Gastrocnemius medialis (tissue), 4 donors: ENCODE measurements around the gene MCF2. TPM values are rescaled to one million over a fixed set of nuclear protein-coding genes. Genes with fewer than 3 reads are reported as not detected.

ENCODE experiments used
- ATAC-seq, 2 donors: fragments of 150-250 bp; one replicate each; pipeline ENCODE4 v1.9.1; 2016
- DNase-seq, 2 donors: peaks; one replicate each; pipeline ENCODE4 v3.0.0-alpha.2; 2019
- H3K27ac ChIP-seq, 4 donors: fragments of 200-600 bp; sonication (generic); 1 replicate in 1 of 4; 2 replicates in 3 of 4; pipeline ENCODE4 v1.5.1; 2016 to 2018; ENCODE audit warnings: mild to moderate bottlenecking in 2 of 4, moderate library complexity in 1 of 4
- H3K27me3 ChIP-seq, 3 donors: fragments of 200-600 bp; sonication (generic) in 2 of 3; 1 replicate in 1 of 3; 2 replicates in 2 of 3; pipeline versions ENCODE4 v1.5.1 to v1.6.0; 2016 to 2019; ENCODE audit warnings: mild to moderate bottlenecking in 1 of 3, moderate library complexity in 1 of 3
- H3K36me3 ChIP-seq, 2 donors: fragments of 200-600 bp; sonication (generic) in 1 of 2; one replicate each; pipeline ENCODE4 v1.5.1; 2017 to 2018
- H3K4me1 ChIP-seq, 2 donors: fragments of 200-600 bp; sonication (generic) in 1 of 2; one replicate each; pipeline ENCODE4 v1.5.1; 2016 to 2017; ENCODE audit warnings: mild to moderate bottlenecking in 2 of 2
- H3K4me3 ChIP-seq, 4 donors: fragments of 200-600 bp; sonication (generic) in 3 of 4; 1 replicate in 1 of 4; 2 replicates in 3 of 4; pipeline ENCODE4 v1.5.1; 2016 to 2019; ENCODE audit warnings: mild to moderate bottlenecking in 2 of 4
- H3K9me3 ChIP-seq, 3 donors: fragments of 200-600 bp; sonication (generic) in 2 of 3; 1 replicate in 1 of 3; 2 replicates in 2 of 3; pipeline ENCODE4 v1.5.1; 2016 to 2019
- CTCF ChIP-seq, 5 experiments: fragments of 450-650 bp in 3 of 5; fragments of 200-600 bp in 2 of 5; sonication (generic) in 2 of 5; IDR thresholded peaks in 4 of 5; conservative IDR thresholded peaks in 1 of 5; 1 replicate in 4 of 5; 2 replicates in 1 of 5; pipeline ENCODE4 v1.5.1; 2016 to 2019; ENCODE audit warnings: antibody characterized with exemption in 5 of 5, mild to moderate bottlenecking in 3 of 5, moderate library complexity in 3 of 5
- POLR2A ChIP-seq, 2 donors: fragments of 450-650 bp; IDR thresholded peaks; one replicate each; pipeline ENCODE4 v1.6.1; 2017; ENCODE audit warnings: antibody characterized with exemption in 2 of 2, mild to moderate bottlenecking in 2 of 2, moderate library complexity in 2 of 2
- in situ Hi-C, 4 donors: fragments of 200-750 bp; cut with MboI; loops; one replicate each; pipeline versions ENCODE4 v1.15.0 to v1.8.0; 2017; ENCODE audit warnings: low sequenced_read_pairs in 4 of 4
- intact Hi-C: fragments of 100-400 bp; cut with DNase I; formaldehyde crosslinking; loops from one replicate; pipeline ENCODE4 v1.15.1; 2023; ENCODE audit warnings: low total_unique reads
- total RNA-seq, 4 donors: library from RNA; depleted of rRNA; stranded (reverse); fragments of >200 nt; gene quantifications; one replicate each; pipeline versions ENCODE4 v1.1.0 to v1.2.3, GENCODE V29; 2016

Gene MCF2
- total RNA-seq, 4 donors from 2014 or later, result not detected

GRCh38 chrX:139585613-139586012 lies 122.4 kb downstream of the MCF2 start:
- H3K9me3 ChIP-seq, result no peaks in the 10 kb centered on the region
- in situ Hi-C loops (no loop called here), intact Hi-C loops (no loop called here)
- TF ChIP-seq POLR2A (IDR thresholded peaks at IDR 0.05) (no peak), CTCF (IDR thresholded peaks at IDR 0.05 in 4 of 5, conservative IDR thresholded peaks at IDR 0.05 in 1 of 5) (no peak)
- H3K27me3 ChIP-seq, result no peaks in the 10 kb centered on the region
- H3K4me3 ChIP-seq, result no peak overlapping the region
- H3K4me1 ChIP-seq, result no peaks in the 10 kb centered on the region
- no peak for ATAC-seq
- DNase-seq, result no peak
- no peak overlapping the region for H3K27ac ChIP-seq
- H3K36me3 ChIP-seq, result no peaks in the 10 kb centered on the region

GRCh38 chrX:139581068-139581467 lies 126.9 kb downstream of the MCF2 start:
- H3K4me1 ChIP-seq, result no peaks in the 10 kb centered on the region
- no peaks in the 10 kb centered on the region for H3K9me3 ChIP-seq
- no peak overlapping the region for H3K27ac ChIP-seq
- H3K4me3 ChIP-seq, result no peak overlapping the region
- intact Hi-C loops (no loop called here), in situ Hi-C loops (no loop called here)
- no peaks in the 10 kb centered on the region for H3K36me3 ChIP-seq
- ATAC-seq (no peak), DNase-seq (no peak)
- TF ChIP-seq POLR2A (IDR thresholded peaks at IDR 0.05), result no peak
- no peak for TF ChIP-seq CTCF (IDR thresholded peaks at IDR 0.05 in 4 of 5, conservative IDR thresholded peaks at IDR 0.05 in 1 of 5)
- H3K27me3 ChIP-seq, result no peaks in the 10 kb centered on the region

- no peaks in the 10 kb centered on the region for H3K27me3 ChIP-seq
- in situ Hi-C loops (loop anchor here in 3 of 4 donors (25.0 kb wide), 2 partner anchors 430 to 805 kb away; no protein-coding TSS in a partner anchor), intact Hi-C loops (no loop called here)
- no peaks in the 10 kb centered on the region for H3K36me3 ChIP-seq
- no peak overlapping the region for H3K27ac ChIP-seq
- DNase-seq (no peak), ATAC-seq (no peak)
- no peaks in the 10 kb centered on the region for H3K4me1 ChIP-seq
- TF ChIP-seq POLR2A (IDR thresholded peaks at IDR 0.05) (no peak), CTCF (IDR thresholded peaks at IDR 0.05 in 4 of 5, conservative IDR thresholded peaks at IDR 0.05 in 1 of 5) (no peak)
- H3K4me3 ChIP-seq, result no peak overlapping the region
- H3K9me3 ChIP-seq, result no peaks in the 10 kb centered on the region
These were observed 141.0 kb downstream of the MCF2 start for GRCh38 chrX:139566981-139567380.

GRCh38 chrX:139563251-139563650 lies 144.7 kb downstream of the MCF2 start:
- ATAC-seq, result no peak
- DNase-seq, result no peak
- Histone ChIP-seq H3K9me3 (no peaks in the 10 kb centered on the region), H3K27ac (no peak overlapping the region), H3K36me3 (no peaks in the 10 kb centered on the region), H3K27me3 (no peaks in the 10 kb centered on the region), H3K4me3 (no peak overlapping the region), H3K4me1 (no peaks in the 10 kb centered on the region)
- in situ Hi-C loops, result loop anchor here in 3 of 4 donors (25.0 kb wide), 2 partner anchors 426 to 801 kb away; no protein-coding TSS in a partner anchor
- intact Hi-C loops, result no loop called here
- no peak for TF ChIP-seq CTCF (IDR thresholded peaks at IDR 0.05 in 4 of 5, conservative IDR thresholded peaks at IDR 0.05 in 1 of 5)
- no peak for TF ChIP-seq POLR2A (IDR thresholded peaks at IDR 0.05)

GRCh38 chrX:139560221-139560620 lies 147.7 kb downstream of the MCF2 start:
- no peak overlapping the region for H3K4me3 ChIP-seq
- no peaks in the 10 kb centered on the region for H3K4me1 ChIP-seq
- in situ Hi-C loops (loop anchor here in 3 of 4 donors (25.0 kb wide), 2 partner anchors 423 to 798 kb away; no protein-coding TSS in a partner anchor), intact Hi-C loops (no loop called here)
- no peak overlapping the region for H3K27ac ChIP-seq
- H3K36me3 ChIP-seq, result no peaks in the 10 kb centered on the region
- DNase-seq (no peak), ATAC-seq (no peak)
- H3K9me3 ChIP-seq, result no peaks in the 10 kb centered on the region
- no peak for TF ChIP-seq CTCF (IDR thresholded peaks at IDR 0.05 in 4 of 5, conservative IDR thresholded peaks at IDR 0.05 in 1 of 5)
- TF ChIP-seq POLR2A (IDR thresholded peaks at IDR 0.05), result no peak
- no peaks in the 10 kb centered on the region for H3K27me3 ChIP-seq
